Osteocyte (in vitro differentiated cells): Measurements from ENCODE around the gene LSM10. TPM values are rescaled to one million over a fixed set of nuclear protein-coding genes. Genes with fewer than 3 reads are reported as not detected.

Experiments used
- DNase-seq: peaks from one replicate; pipeline ENCODE4 v3.0.0; 2021; ENCODE audit warnings: mixed read lengths; ENCODE audit not compliant: unreplicated experiment; ENCODE audit errors: extremely low spot score
- H3K27ac Mint-ChIP-seq: one replicate; pipeline ENCODE4 v1.8.0; 2021; ENCODE audit warnings: mild to moderate bottlenecking, mixed read lengths; ENCODE audit not compliant: unreplicated experiment
- H3K27me3 Mint-ChIP-seq: one replicate; pipeline ENCODE4 v1.8.0; 2021; ENCODE audit warnings: mixed read lengths; ENCODE audit not compliant: unreplicated experiment
- H3K36me3 Mint-ChIP-seq: one replicate; pipeline ENCODE4 v1.8.0; 2021; ENCODE audit warnings: mixed read lengths; ENCODE audit not compliant: unreplicated experiment
- H3K4me1 Mint-ChIP-seq: one replicate; pipeline ENCODE4 v1.8.0; 2021; ENCODE audit warnings: mixed read lengths; ENCODE audit not compliant: unreplicated experiment
- H3K4me3 Mint-ChIP-seq: one replicate; pipeline ENCODE4 v1.8.0; 2021; ENCODE audit warnings: mild to moderate bottlenecking, moderate library complexity, mixed read lengths; ENCODE audit not compliant: unreplicated experiment
- H3K9me3 Mint-ChIP-seq: one replicate; pipeline ENCODE4 v1.8.0; 2021; ENCODE audit warnings: mixed read lengths; ENCODE audit not compliant: unreplicated experiment
- CTCF ChIP-seq: fragments of 200-600 bp; sonication (generic); IDR thresholded peaks from 2 replicates; pipeline ENCODE4 v1.5.0; 2021; ENCODE audit warnings: antibody characterized with exemption, mild to moderate bottlenecking, moderate library complexity
- total RNA-seq: library from RNA; stranded (reverse); gene quantifications from 2 replicates; pipeline ENCODE4 v1.2.1, GENCODE V29; 2021

The LSM10 gene
- total RNA-seq, 1 donor from 2014 or later: 48.2 TPM

- Mint-ChIP-seq H3K27ac (no peak overlapping the region), H3K9me3 (no peaks in the 10 kb centered on the region), H3K36me3 (peaks cover 14% of the 10 kb centered on the region), H3K27me3 (no peaks in the 10 kb centered on the region), H3K4me1 (peaks cover 2% of the 10 kb centered on the region), H3K4me3 (no peak overlapping the region)
- TF ChIP-seq CTCF: no peak
- no peak for DNase-seq
Observed at GRCh38 chr1:36414384-36414783, 16.7 kb upstream of the LSM10 start.

- DNase-seq: no peak
- no peaks in the 10 kb centered on the region for H3K9me3 Mint-ChIP-seq
- H3K27me3 Mint-ChIP-seq: no peaks in the 10 kb centered on the region
- peaks cover 23% of the 10 kb centered on the region for H3K36me3 Mint-ChIP-seq
- H3K27ac Mint-ChIP-seq: no peak overlapping the region
- peaks cover 2% of the 10 kb centered on the region for H3K4me1 Mint-ChIP-seq
- TF ChIP-seq CTCF: no peak
- H3K4me3 Mint-ChIP-seq: no peak overlapping the region
Observed at GRCh38 chr1:36411674-36412648, 14.3 kb upstream of the LSM10 start.

- TF ChIP-seq CTCF: no peak
- no peak overlapping the region for H3K27ac Mint-ChIP-seq
- peaks cover 27% of the 10 kb centered on the region for H3K36me3 Mint-ChIP-seq
- H3K4me1 Mint-ChIP-seq: peaks cover 2% of the 10 kb centered on the region
- H3K4me3 Mint-ChIP-seq: no peak overlapping the region
- no peak for DNase-seq
- no peaks in the 10 kb centered on the region for H3K27me3 Mint-ChIP-seq
- no peaks in the 10 kb centered on the region for H3K9me3 Mint-ChIP-seq
Observed at GRCh38 chr1:36408479-36408878, 10.8 kb upstream of the LSM10 start.

GRCh38 chr1:36406440-36406839 lies 8.7 kb upstream of the LSM10 start:
- Mint-ChIP-seq H3K36me3 (peaks cover 25% of the 10 kb centered on the region), H3K4me3 (no peak overlapping the region)

More at GRCh38 chr1:36406440-36406839, 8.7 kb upstream of the LSM10 start:
- no peak for DNase-seq
- H3K27me3 Mint-ChIP-seq: no peaks in the 10 kb centered on the region
- no peak overlapping the region for H3K27ac Mint-ChIP-seq
- H3K9me3 Mint-ChIP-seq: no peaks in the 10 kb centered on the region
- TF ChIP-seq CTCF: no peak
- H3K4me1 Mint-ChIP-seq: peaks cover 10% of the 10 kb centered on the region
